Endothelial cell of umbilical vein (primary cell): Measurements from ENCODE around the gene KCTD19. TPM values are rescaled to one million over a fixed set of nuclear protein-coding genes. Genes with fewer than 3 reads are reported as not detected.

Source experiments
- BruUV-seq: library from RNA; stranded (reverse); fragments of 400-500 nt; replicated peaks from 2 replicates; lab custom pipeline; 2021; lab: Mats Ljungman, UMichigan
- CTCF ChIA-PET: fragments of 300-600, 350-600 bp; sonication (Branson Sonifier 250); formaldehyde crosslinking; loops from one replicate; lab custom pipeline; 2021; ENCODE audit warnings: antibody characterized with exemption, inconsistent platforms; lab: Charles Lee
- POLR2A ChIA-PET: fragments of 300-600, 350-600 bp; sonication (Branson Sonifier 250); formaldehyde crosslinking; loops from one replicate; lab custom pipeline; 2021; ENCODE audit warnings: antibody characterized with exemption, inconsistent platforms; lab: Charles Lee
- DNase-seq: peaks from one replicate; pipeline ENCODE4 v3.0.0-alpha.2; 2011; ENCODE audit warnings: low read depth, low spot score
- FAIRE-seq: peaks from 2 replicates; lab custom pipeline; 2011; peaks lifted over from hg19 to GRCh38; lab: Jason Lieb, UNC
- H2AFZ ChIP-seq: 2 replicates; pipeline ENCODE4 v1.6.0; 2012; ENCODE audit warnings: low read depth, low read length, control low read depth, inconsistent platforms
- H3K27ac ChIP-seq: 2 replicates; pipeline ENCODE4 v1.5.1; 2011; ENCODE audit warnings: low read depth, mild to moderate bottlenecking, control low read depth, low read length, moderate library complexity; ENCODE audit not compliant: insufficient read depth
- H3K27me3 ChIP-seq, 2 experiments: 2 replicates each; pipeline versions ENCODE4 v1.6.0 to v1.6.1; 2011; ENCODE audit warnings: low read length in 2 of 2, mixed read lengths in 1 of 2; ENCODE audit not compliant: control insufficient read depth in 2 of 2, insufficient read depth in 2 of 2
- H3K36me3 ChIP-seq, 2 experiments: 2 replicates in 1 of 2; 3 replicates in 1 of 2; pipeline ENCODE4 v1.5.1; 2011; ENCODE audit warnings: low read length in 2 of 2, mild to moderate bottlenecking in 1 of 2, moderate library complexity in 1 of 2; ENCODE audit not compliant: control insufficient read depth in 2 of 2, insufficient read depth in 2 of 2; ENCODE audit errors: extremely low read depth in 1 of 2
- H3K4me1 ChIP-seq: 3 replicates; pipeline ENCODE4 v1.5.1; 2011; ENCODE audit warnings: mild to moderate bottlenecking, low read length; ENCODE audit not compliant: control insufficient read depth, insufficient read depth; ENCODE audit errors: extremely low read depth
- H3K4me2 ChIP-seq: 2 replicates; pipeline ENCODE4 v1.6.1; 2011; ENCODE audit warnings: low read length, control low read depth, mixed read lengths; ENCODE audit not compliant: insufficient read depth
- H3K4me3 ChIP-seq, 3 experiments: fragments of 200-600 bp in 1 of 3; sonication (generic), shearing (Covaris generic) in 1 of 3; replicated peaks in 1 of 3; 2 replicates each; pipeline ENCODE4 v1.5.1; 2011 to 2016; ENCODE audit warnings: control low read depth in 3 of 3, low read length in 3 of 3, mild to moderate bottlenecking in 2 of 3, inconsistent platforms in 1 of 3, low read depth in 1 of 3, moderate library complexity in 1 of 3; ENCODE audit not compliant: insufficient read depth in 1 of 3
- H3K79me2 ChIP-seq: 2 replicates; pipeline ENCODE4 v1.6.0; 2012; ENCODE audit warnings: low read length, inconsistent platforms; ENCODE audit not compliant: control insufficient read depth, insufficient read depth
- H3K9ac ChIP-seq: replicated peaks from 2 replicates; pipeline ENCODE3; 2011; ENCODE audit warnings: low read length, control low read depth; ENCODE audit not compliant: insufficient read depth; ENCODE audit errors: extremely low read depth
- H3K9me1 ChIP-seq: replicated peaks from 3 replicates; pipeline ENCODE4 v1.6.0; 2011; ENCODE audit warnings: mild to moderate bottlenecking, low read length; ENCODE audit not compliant: control insufficient read depth, insufficient read depth; ENCODE audit errors: extremely low read depth
- H3K9me3 ChIP-seq: replicated peaks from 2 replicates; pipeline ENCODE4 v1.5.1; 2012; ENCODE audit warnings: low read length, inconsistent platforms; ENCODE audit not compliant: control insufficient read depth, insufficient read depth
- H4K20me1 ChIP-seq: replicated peaks from 2 replicates; pipeline ENCODE3; 2011; ENCODE audit warnings: mild to moderate bottlenecking, low read length; ENCODE audit not compliant: control insufficient read depth, insufficient read depth; ENCODE audit errors: extremely low read depth
- EZH2 ChIP-seq: IDR thresholded peaks from 2 replicates; pipeline ENCODE4 v1.6.1; 2012; ENCODE audit warnings: borderline replicate concordance, low read depth, mild to moderate bottlenecking, moderate library complexity, low read length, inconsistent platforms; ENCODE audit not compliant: severe bottlenecking
- FOS ChIP-seq: IDR thresholded peaks from 2 replicates; pipeline ENCODE4 v1.6.1; 2011; ENCODE audit warnings: mild to moderate bottlenecking, low read length, moderate library complexity, borderline replicate concordance; ENCODE audit not compliant: insufficient read depth
- GATA2 ChIP-seq: IDR thresholded peaks from 2 replicates; pipeline ENCODE4 v1.7.0; 2011; ENCODE audit warnings: low read depth, mild to moderate bottlenecking, moderate library complexity, mixed read lengths, low read length; ENCODE audit not compliant: insufficient read length, insufficient read depth
- JUN ChIP-seq: IDR thresholded peaks from 2 replicates; pipeline ENCODE4 v1.6.1; 2011; ENCODE audit warnings: borderline replicate concordance, low read depth; ENCODE audit not compliant: insufficient read length, insufficient read depth
- MAX ChIP-seq: IDR thresholded peaks from 2 replicates; pipeline ENCODE4 v1.6.1; 2011; ENCODE audit not compliant: insufficient read depth, insufficient read length
- MYC ChIP-seq: IDR thresholded peaks from one replicate; pipeline ENCODE4 v1.6.1; 2011; ENCODE audit warnings: mild to moderate bottlenecking, low read depth, low read length
- POLR2AphosphoS5 ChIP-seq: IDR thresholded peaks from 2 replicates; pipeline ENCODE4 v1.6.1; 2012; ENCODE audit warnings: low read depth, mild to moderate bottlenecking, control low read depth, low read length, moderate library complexity; ENCODE audit not compliant: insufficient read depth
- dilution Hi-C: fragments of 300-500 bp; cut with MboI; formaldehyde crosslinking; loops from one replicate; pipeline ENCODE4 v1.15.0; 2019; ENCODE audit warnings: low sequenced_read_pairs; ENCODE audit not compliant: extremely low pct_ligation_motif_present
- intact Hi-C: fragments of 100-400 bp; cut with micrococcal nuclease; formaldehyde crosslinking; loops from one replicate; pipeline ENCODE4 v1.10.0; 2022
- polyA plus RNA-seq, 4 experiments: library from polyadenylated mRNA; depleted of rRNA in 3 of 4; stranded (reverse) in 3 of 4; unstranded in 1 of 4; fragments of >200 nt; gene quantifications; 2 replicates each; pipeline versions ENCODE4 v1.2.1 to v1.2.3, GENCODE V29; 2011 to 2012; ENCODE audit warnings: missing spikeins in 1 of 4
- total RNA-seq: library from RNA; stranded (reverse); gene quantifications from 2 replicates; pipeline ENCODE4 v1.2.3, GENCODE V29; 2021

The KCTD19 gene
- total and polyA plus RNA-seq, 2 donors (not counting 3 experiments of a cell fraction or from before 2014, with no cell fraction given): 0.21 to 0.44 TPM

- intact Hi-C loops: no loop called here
Observed at GRCh38 chr16:67242138-67242730, 84.3 kb downstream of the KCTD19 start.

More at GRCh38 chr16:67242138-67242730, 84.3 kb downstream of the KCTD19 start:
- peak overlapping the region; percentile 19 for H3K27ac ChIP-seq
- no peak overlapping the region for H3K4me2 ChIP-seq
- H3K27me3 ChIP-seq: no peaks in the 10 kb centered on the region
- FAIRE-seq (no peak), DNase-seq (no peak)
- H3K9me3 ChIP-seq: no peaks in the 10 kb centered on the region
- TF ChIP-seq JUN (no peak), EZH2 (no peak), MYC (no peak), MAX (no peak), GATA2 (no peak), FOS (no peak), POLR2AphosphoS5 (no peak)
- no peak overlapping the region for H3K9ac ChIP-seq
- no peak overlapping the region for H2AFZ ChIP-seq
- no peak overlapping the region for H3K4me3 ChIP-seq
- dilution Hi-C loops: no loop called here
- no peaks in the 10 kb centered on the region for H3K9me1 ChIP-seq
- ChIA-PET CTCF (interaction anchor here (0.7 to 1.5 kb wide), 4 partner anchors 10 to 44 kb away, joined by 3 read pairs; no protein-coding TSS in a partner anchor), POLR2A (interaction anchor here (0.6 kb wide), 1 partner anchor 29 kb away, joined by 3 read pairs; no protein-coding TSS in a partner anchor)
- no TSS peak for BruUV-seq
- peaks cover 52% of the 10 kb centered on the region for H3K4me1 ChIP-seq
- peaks cover 5 to 27% of the 10 kb centered on the region in 2 experiments for H3K36me3 ChIP-seq
- H4K20me1 ChIP-seq: no peaks in the 10 kb centered on the region
- peaks cover 51% of the 10 kb centered on the region for H3K79me2 ChIP-seq
